Activated CD4-positive, CD25-positive, alpha-beta regulatory T cell treated with anti-CD3 and anti-CD28 coated beads, Interleukin-2, amount 50 U/mL, for 72 hours (primary cell): Measurements from ENCODE around the gene POMT1.
"Not testable (repeated sequence)": the region's sequence is repeated elsewhere in the genome, so short reads cannot be mapped to it uniquely, and the experiment has no call there.

Experiments used
- DNase-seq: peaks from one replicate; pipeline ENCODE4 v3.0.0; 2021

Gene POMT1

DNA sequence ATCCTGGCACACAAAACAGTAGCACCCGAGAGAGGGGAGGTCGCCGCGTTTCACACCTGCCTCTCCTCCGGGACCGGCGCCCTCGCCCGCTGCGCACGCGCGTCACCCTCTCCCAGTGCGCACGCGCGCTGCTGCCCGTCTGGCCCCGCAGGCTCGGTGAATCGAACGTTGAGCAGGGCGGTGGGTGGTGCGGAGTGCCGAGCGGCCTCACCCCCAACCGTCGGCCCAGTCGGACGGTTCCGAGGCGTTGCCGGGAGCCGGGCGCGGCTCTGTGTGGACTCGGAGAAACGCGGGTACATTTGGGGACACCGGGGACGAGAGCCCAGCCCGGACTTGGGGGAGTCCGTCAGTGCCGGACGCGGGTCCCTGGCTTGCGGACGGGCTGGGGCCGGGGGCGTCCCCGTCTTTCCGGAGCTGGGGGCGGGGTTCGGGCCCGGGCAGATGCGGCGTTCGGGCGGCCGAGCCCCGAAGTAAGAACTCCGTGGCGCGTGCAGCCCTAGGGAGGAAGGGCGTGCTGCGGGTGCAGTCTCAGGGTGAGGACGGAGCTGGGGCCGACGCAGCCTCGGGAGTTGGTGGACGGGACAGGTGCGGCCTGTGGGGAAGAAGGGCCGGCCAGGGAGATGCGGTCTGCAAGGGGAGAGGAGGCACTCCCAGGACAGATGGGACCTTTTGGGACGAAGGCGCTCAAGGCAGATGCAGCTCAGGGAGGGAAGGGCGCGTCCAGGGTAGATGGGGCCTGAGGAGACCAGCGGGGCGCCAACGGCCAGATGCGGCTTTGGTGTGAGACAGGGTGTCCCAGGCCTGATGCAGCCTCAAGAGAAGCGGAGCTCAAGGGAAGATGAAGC is at the start of gene POMT1:
POMT1 (plus strand) TSS at position 138 of the 845 bp plus-strand sequence. CDS start 1,301 bp downstream, outside the sequence.
- peak; percentile 90 for DNase-seq

- no peak for DNase-seq
Measured at GRCh38 chr9:131454028-131454427, 48.7 kb upstream of the POMT1 start.

DNA sequence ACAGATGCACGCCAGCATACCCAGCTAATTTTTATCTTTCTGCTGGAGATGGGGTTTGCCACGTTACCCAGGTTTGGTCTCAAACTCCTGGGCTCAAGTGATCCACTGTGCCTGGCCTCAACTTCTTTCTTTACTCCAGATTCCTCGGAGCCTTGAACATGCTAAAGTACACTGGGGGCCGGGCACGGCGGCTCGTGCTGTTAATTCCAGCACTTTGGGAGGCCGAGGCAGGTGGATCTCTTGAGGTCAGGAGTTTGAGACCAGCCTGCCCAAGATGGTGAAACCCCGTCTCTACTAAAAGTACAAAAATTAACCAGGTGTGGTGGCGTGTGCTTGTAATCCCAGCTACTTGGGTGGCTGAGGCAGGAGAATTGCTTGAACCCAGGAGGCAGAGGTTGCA is 47.1 kb upstream of the POMT1 start:
- not testable (repeated sequence) for DNase-seq

- no peak for DNase-seq
Measured at GRCh38 chr9:131457746-131458145, 45.0 kb upstream of the POMT1 start.

- no peak for DNase-seq
Measured at GRCh38 chr9:131459056-131459455, 43.7 kb upstream of the POMT1 start.

DNA sequence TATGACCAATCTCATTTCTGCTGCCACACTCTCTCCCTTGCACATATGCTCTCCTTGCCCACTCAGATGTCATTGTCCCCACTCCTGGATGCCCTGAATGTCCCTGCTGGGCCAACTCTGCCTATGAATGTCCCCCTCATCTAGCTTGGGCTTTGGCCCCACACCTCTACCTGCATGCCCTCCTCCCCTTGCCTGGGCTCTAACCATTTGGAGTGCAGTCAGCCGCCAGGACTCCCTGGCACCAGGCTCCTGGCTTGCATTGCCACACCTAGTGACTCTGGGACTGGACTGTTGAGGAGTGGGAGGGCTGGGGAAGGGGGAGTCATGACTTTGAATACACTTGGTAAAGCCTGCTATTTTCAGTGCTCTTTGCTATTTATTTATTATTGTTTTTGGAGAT is 41.6 kb upstream of the POMT1 start:
- DNase-seq, result no peak

- DNase-seq, result no peak
Measured at GRCh38 chr9:131464354-131465000, 38.2 kb upstream of the POMT1 start.

DNA sequence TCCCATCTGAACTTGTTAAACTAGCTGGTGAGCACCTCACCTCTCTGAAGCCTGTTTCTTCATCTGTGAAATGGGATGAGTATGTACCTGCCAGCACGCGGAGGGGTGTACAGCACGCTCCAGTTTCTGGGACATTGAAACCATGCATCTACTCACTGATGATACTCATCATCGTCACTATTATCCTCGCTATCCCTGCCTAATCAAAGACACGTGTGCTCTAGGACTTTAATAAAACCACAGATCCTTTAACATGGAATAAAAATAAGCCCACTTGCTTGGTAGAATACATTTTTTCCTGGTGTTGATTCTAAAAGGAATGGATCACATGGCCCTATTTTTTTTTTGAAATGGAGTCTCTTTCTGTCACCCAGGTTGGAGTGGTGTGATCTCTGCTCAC is 37.3 kb upstream of the POMT1 start:
- DNase-seq, result no peak

DNA sequence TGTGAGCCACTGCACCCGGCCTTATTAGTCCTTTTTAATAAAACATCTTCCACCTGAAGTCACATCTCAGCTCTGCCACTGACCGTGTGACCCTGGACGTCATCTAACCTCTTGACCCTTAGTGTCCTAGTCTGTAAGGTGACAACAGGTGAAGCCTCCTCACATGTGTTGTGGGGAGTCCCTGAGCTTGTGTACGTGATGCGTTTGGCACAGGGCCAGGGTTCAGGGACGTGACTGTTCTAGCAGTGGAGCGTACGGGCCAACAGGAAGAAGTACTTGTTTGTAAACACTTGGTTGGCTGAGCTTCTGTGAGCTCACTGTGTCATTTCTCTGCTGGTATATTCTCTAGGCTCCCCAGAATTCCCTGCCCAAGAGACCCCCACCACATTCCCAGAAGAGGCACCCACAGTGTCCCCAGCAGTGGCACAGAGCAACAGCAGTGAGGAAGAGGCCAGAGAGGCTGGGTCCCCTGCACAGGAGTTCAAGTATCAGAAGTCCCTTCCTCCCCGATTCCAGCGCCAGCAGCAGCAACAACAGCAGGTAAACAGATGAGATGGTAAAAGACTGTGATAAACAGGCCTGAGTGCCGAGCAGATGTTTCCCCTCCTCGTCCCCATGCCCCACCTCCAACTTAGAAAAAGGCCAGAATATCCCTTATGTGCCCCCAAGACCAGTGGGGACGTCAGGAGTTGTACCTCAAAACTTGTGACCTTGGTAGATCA is 35.3 kb upstream of the POMT1 start:
- no peak for DNase-seq

- no peak for DNase-seq
Measured at GRCh38 chr9:131468031-131468430, 34.7 kb upstream of the POMT1 start.

GRCh38 chr9:131469356-131469755 is 33.4 kb upstream of the POMT1 start:
- DNase-seq, result no peak

DNA sequence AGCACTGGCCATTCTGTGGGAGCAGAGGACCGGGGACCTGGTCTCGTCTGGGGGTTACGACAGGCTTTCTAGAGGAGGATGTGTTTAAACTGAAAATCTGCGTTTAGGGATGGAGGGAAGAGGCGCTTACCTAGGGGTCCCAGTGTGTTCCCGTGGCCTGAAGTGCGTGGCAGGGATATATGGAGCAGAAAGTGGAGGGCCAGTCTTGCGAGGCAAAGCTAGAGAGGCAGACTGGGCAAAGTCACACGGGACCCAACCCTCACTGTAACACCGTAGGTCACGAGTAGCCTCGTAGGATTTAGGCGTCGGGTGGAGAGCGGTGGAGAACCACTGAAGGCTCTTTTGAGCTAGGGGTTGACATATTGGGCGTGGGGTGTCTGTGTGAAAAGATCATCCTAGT is 32.8 kb upstream of the POMT1 start:
- no peak for DNase-seq

DNA sequence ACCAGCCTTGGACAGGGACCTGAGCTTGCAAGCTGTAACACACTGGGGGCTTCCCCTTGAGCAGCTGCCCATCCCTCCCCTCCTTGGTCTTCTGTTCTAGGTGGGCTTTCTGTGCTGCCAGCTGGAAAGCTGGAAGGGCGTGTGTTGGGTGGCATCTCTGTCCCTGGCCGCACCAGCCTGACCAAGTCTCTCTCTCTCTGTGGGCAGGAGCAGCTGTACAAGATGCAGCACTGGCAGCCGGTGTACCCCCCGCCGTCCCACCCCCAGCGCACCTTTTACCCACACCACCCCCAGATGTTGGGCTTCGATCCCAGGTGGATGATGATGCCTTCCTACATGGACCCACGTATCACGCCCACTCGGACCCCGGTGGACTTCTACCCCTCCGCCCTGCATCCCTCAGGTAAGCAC is 32.1 kb upstream of the POMT1 start:
- no peak for DNase-seq

DNA sequence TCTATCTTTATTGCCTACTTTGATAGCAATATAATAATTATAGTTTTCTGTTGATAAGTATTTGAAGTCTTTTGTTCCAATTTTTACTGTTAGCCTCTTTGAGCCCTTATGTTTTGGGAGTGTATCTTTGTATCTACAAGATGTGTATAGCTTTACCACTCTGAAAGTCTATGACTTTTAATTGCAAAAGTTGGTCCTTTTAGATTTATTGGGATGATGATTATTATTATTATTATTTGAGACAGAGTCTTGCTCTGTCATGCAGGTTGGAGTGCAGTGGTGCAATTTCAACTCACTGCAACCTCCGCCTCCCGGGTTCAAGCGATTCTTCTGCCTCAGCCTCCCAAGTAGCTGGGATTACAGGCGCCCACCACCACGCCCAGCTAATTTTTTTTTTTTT is 30.6 kb upstream of the POMT1 start:
- DNase-seq, result not testable (repeated sequence)

- no peak for DNase-seq
Measured at GRCh38 chr9:131473198-131473885, 29.4 kb upstream of the POMT1 start.

DNA sequence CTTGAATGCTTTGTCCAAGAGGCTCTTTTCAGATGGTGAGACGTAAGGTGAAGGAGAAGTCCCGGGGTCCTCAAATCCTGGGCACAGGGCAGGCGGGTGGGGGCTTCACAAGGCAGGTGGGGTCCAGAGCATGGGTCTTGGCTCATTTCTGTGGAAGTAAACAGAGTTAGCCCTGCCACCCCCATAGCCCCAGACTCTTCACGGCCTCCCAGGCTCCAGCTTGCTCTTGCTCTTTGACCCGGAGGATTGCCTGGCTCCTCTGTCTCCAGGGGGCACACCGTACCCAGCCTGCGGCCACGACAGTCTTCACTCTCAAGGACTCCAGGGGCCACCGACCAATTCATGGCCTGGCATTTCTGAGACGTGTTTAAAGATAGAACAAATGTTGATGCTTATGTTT is 28.8 kb upstream of the POMT1 start:
- no peak for DNase-seq

- DNase-seq, result no peak
Measured at GRCh38 chr9:131474711-131475110, 28.0 kb upstream of the POMT1 start.

- no peak for DNase-seq
Measured at GRCh38 chr9:131475111-131475955, 27.4 kb upstream of the POMT1 start.

DNA sequence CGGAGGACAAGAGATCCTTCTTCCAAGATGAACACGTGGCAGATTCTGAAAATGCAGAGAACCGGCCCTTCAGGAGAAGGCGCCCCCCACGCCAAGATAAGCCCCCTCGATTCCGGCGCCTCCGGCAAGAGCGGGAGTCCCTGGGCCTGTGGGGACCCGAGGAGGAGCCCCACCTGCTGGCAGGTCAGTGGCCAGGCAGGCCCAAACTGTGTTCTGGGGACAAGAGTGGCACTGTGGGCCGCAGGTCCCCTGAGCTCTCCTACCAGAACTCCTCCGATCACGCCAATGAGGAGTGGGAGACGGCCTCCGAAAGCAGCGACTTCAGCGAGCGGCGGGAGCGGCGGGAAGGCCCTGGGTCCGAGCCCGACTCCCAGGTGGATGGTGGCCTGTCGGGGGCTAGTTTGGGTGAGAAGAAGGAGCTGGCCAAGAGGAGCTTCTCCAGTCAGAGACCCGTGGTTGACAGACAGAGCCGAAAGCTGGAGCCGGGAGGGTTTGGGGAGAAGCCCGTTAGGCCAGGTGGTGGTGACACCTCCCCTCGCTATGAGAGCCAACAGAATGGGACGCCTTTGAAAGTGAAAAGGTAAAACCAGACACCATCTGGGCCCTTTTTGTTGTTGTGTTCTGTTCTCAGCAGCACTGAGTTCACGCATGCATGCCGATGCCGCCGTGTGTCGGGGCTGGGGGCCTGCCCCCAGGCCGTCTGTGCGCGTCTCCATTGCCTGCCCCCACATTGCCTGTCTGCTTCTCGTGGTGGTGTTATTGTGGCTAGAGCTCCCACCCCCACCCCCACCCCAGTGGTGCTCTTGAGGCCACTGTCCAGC is 26.6 kb upstream of the POMT1 start:
- DNase-seq, result no peak

DNA sequence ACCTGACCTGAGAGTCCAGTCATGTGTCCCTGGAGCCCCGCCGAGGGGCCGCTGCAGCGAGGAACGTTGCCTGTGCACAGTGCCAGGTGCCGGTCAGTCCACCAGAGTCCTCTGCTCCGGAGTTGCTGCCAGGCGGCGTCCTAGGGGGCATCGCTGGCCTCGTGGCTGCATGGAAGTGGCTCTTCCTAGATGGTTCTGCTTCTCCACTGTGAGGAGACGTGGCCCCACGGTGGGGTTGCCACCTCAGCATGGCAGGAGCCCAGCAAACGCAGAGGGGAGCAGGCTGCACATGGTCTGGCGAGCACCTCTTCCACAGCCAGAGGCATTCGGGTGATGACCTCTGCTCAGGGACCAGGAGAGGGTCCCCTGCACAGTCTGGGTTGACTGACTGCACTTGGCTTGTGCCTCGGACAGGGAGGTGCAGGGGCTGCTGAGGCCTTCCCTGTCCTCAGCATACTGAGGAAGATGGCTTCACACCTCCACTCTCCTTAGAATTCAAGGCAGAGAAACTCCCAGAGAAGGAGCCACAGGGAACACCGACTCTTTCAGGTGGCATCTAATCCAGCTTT is 25.9 kb upstream of the POMT1 start:
- no peak for DNase-seq

GRCh38 chr9:131477367-131477766 is 25.4 kb upstream of the POMT1 start:
- no peak for DNase-seq
